Measurements from ENCODE around the gene SLC25A5. TPM values are rescaled to one million over a fixed set of nuclear protein-coding genes. Genes with fewer than 3 reads are reported as not detected.

The SLC25A5 gene
- total RNA-seq, 4 donors from 2014 or later, result 427 to 606 (median 480) TPM

Small RNA genes within 50 kb of the gene (small RNA-seq; reads per million reads assigned to genes)
- gene RNU1-67P (0.09 to 1.6 (median 0.22) reads per million in 4 donors), gene RNY3P16 (0 reads per million in 4 donors)

Other genes with a start within 250 kb of the SLC25A5 start
- gene PGRMC1, start 232.2 kb upstream of the SLC25A5 start, total RNA-seq, result 100 to 1,000 TPM in 1 of 4 donors, 10 to 100 TPM in 3; 50.5 to 105 (median 68.3) TPM
- 10 to 100 TPM; 26.1 to 39.0 (median 33.3) TPM for gene SLC25A43, start 69.1 kb upstream of the SLC25A5 start, total RNA-seq
- gene STEEP1, start 97.0 kb downstream of the SLC25A5 start, total RNA-seq, result 10 to 100 TPM; 14.8 to 31.1 (median 17.2) TPM
- 10 to 100 TPM; 26.7 to 40.9 (median 38.8) TPM for gene UBE2A, start 106.1 kb downstream of the SLC25A5 start, total RNA-seq
- gene NKRF, start 138.0 kb downstream of the SLC25A5 start, total RNA-seq, result 1 to 10 TPM; 5.5 to 9.0 (median 7.9) TPM
- 10 to 100 TPM in 2 of 4 donors, 1 to 10 TPM in 2; 3.4 to 13.4 (median 8.2) TPM for gene SEPTIN6, start 224.7 kb downstream of the SLC25A5 start, total RNA-seq